Purkinje cell (primary cell): ENCODE data around the gene FUT4. TPM values are rescaled to one million over a fixed set of nuclear protein-coding genes. Genes with fewer than 3 reads are reported as not detected.

Source experiments
- polyA plus RNA-seq: library from polyadenylated mRNA; unstranded; fragments of >200 nt; fragmentation: Nextera tagmentation; gene quantifications from 2 replicates; pipeline ENCODE4 v1.2.1, GENCODE V29; 2014

The FUT4 gene, protein sequence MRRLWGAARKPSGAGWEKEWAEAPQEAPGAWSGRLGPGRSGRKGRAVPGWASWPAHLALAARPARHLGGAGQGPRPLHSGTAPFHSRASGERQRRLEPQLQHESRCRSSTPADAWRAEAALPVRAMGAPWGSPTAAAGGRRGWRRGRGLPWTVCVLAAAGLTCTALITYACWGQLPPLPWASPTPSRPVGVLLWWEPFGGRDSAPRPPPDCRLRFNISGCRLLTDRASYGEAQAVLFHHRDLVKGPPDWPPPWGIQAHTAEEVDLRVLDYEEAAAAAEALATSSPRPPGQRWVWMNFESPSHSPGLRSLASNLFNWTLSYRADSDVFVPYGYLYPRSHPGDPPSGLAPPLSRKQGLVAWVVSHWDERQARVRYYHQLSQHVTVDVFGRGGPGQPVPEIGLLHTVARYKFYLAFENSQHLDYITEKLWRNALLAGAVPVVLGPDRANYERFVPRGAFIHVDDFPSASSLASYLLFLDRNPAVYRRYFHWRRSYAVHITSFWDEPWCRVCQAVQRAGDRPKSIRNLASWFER
- polyA plus RNA-seq: 0.17 TPM in 1 of 2 replicates, not detected in the other

DNA sequence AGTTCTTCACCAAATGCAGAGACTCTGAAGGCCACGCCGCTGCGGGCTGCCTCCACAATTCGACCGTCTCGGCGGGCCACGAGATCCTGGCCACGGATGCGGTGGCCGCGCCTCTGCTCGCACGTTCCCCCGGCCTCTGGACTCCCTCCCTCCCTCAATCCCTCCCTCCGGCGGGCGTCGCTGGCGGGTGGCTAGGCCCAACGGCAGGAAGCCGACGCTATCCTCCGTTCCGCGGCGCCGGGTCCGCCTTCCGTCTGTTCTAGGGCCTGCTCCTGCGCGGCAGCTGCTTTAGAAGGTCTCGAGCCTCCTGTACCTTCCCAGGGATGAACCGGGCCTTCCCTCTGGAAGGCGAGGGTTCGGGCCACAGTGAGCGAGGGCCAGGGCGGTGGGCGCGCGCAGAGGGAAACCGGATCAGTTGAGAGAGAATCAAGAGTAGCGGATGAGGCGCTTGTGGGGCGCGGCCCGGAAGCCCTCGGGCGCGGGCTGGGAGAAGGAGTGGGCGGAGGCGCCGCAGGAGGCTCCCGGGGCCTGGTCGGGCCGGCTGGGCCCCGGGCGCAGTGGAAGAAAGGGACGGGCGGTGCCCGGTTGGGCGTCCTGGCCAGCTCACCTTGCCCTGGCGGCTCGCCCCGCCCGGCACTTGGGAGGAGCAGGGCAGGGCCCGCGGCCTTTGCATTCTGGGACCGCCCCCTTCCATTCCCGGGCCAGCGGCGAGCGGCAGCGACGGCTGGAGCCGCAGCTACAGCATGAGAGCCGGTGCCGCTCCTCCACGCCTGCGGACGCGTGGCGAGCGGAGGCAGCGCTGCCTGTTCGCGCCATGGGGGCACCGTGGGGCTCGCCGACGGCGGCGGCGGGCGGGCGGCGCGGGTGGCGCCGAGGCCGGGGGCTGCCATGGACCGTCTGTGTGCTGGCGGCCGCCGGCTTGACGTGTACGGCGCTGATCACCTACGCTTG is at the start of gene FUT4:
FUT4 (plus strand) TSS at position 227 of the 951 bp plus-strand sequence; CDS start at position 440, 213 bp downstream.

DNA sequence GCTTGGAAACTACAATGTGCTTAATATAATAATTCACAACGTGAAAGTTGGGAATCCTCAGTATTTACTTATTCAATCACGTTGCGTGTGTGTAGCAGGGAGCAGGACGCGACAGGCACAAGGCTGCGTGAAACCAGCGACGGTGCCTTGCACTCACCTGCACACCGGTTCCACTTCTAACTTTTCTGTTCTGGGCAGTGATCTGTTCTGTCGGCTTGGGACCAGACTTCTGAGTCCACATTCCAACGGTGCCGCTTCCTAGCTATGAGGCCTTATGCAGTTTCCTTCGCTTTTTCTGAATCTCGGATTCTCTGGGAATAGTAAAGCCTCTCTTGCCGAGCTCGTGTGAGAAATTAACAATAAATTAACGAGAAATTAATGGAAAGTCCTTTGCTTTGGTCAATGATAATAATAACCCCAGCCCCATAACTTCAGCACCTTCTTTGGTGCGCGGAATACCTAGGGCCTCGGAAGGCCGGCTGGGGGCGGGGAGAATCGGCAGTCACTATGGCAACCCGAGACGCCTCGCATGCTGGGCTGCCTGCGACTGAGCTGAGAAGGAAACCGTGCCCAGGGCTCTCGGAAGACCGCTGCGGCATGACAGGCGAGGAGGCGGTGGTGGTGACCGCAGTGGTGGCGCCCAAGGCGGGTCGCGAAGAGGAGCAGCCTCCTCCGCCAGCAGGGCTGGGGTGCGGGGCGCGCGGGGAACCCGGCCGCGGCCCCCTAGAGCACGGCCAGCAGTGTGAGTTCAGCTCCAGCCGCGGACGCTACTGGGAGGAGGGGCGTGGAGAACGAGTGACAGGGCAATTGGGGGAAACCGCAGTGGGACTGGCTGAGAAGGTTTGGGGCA is 31.6 kb upstream of the FUT4 start, which contains the start of gene C11orf97:
C11orf97 (plus strand) TSS at position 530 of the 850 bp plus-strand sequence; CDS start at position 598, 68 bp downstream.

DNA sequence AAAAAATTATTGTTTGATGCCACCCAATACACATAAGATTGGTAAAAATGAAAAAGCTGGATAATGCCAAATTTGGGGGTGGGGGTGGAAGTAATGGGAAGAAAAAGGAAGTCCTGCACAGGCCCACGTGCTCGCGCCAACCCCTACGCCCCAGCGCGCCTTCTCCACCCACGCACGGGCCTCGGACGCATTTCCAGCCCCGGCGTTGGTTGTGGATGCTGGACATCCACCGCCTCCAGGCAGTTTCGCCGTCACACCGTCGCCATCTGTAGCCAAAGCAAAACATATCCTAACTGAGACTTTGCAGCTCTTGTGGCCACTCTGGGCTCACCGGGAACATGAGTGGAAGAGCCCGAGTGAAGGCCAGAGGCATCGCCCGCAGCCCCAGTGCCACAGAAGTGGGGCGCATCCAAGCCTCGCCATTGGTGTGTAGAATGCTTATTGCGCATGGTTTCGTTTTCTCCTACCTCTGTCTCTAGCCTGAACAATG is 23.5 kb downstream of the FUT4 start, which contains the start of gene PIWIL4:
PIWIL4 (plus strand) TSS at position 188 of the 490 bp plus-strand sequence; CDS start at position 339, 151 bp downstream.

Other genes with a start within 250 kb of the FUT4 start
- not detected in 2 replicates for gene IZUMO1R, start 239.3 kb upstream of the FUT4 start, polyA plus RNA-seq
- 0.94 TPM in 1 of 2 replicates, not detected in the other for gene GPR83, start 142.5 kb upstream of the FUT4 start, polyA plus RNA-seq
- gene MRE11, start 50.1 kb upstream of the FUT4 start, polyA plus RNA-seq: 4.5 and 7.8 TPM in 2 replicates
- gene ANKRD49, start 49.9 kb upstream of the FUT4 start, polyA plus RNA-seq: 10.0 and 14.2 TPM in 2 replicates
- not detected in 2 replicates for gene C11orf97, start 31.5 kb upstream of the FUT4 start, polyA plus RNA-seq
- 0.34 TPM in 1 of 2 replicates, not detected in the other for gene PIWIL4, start 23.4 kb downstream of the FUT4 start, polyA plus RNA-seq
- gene AMOTL1, start 224.4 kb downstream of the FUT4 start, polyA plus RNA-seq: 0.14 and 0.79 TPM in 2 replicates